Caco-2 (cell line): ENCODE measurements around the gene HACE1. TPM values are rescaled to one million over a fixed set of nuclear protein-coding genes. Genes with fewer than 3 reads are reported as not detected.
"Not testable (repeated sequence)": the region's sequence is repeated elsewhere in the genome, so short reads cannot be mapped to it uniquely, and the experiment has no call there.

Experiments used
- BruUV-seq: library from RNA; stranded (reverse); fragments of 400-500 nt; replicated peaks from 2 replicates; lab custom pipeline; 2021; lab: Mats Ljungman, UMichigan
- CTCF ChIA-PET: fragments of 300-600 bp; sonication (Branson Sonifier 250); formaldehyde crosslinking; loops from one replicate; lab custom pipeline; 2022; ENCODE audit warnings: antibody characterized with exemption; lab: Charles Lee
- POLR2A ChIA-PET: fragments of 300-600 bp; sonication (Branson Sonifier 250); formaldehyde crosslinking; loops from one replicate; lab custom pipeline; 2022; ENCODE audit warnings: antibody characterized with exemption; lab: Charles Lee
- DNase-seq, 2 experiments: peaks; one replicate each; pipeline versions ENCODE4 v3.0.0 to v3.0.0-alpha.2; 2020 to 2022
- H3K27me3 ChIP-seq: replicated peaks from 2 replicates; pipeline ENCODE4 v1.6.0; 2011; ENCODE audit warnings: low read length; ENCODE audit not compliant: control insufficient read depth, insufficient read depth
- H3K36me3 ChIP-seq: 2 replicates; pipeline ENCODE4 v1.5.1; 2011; ENCODE audit warnings: low read length; ENCODE audit not compliant: control insufficient read depth, insufficient read depth
- H3K4me1 ChIP-seq: fragments of 250-450 bp; sonication (Bioruptor Pico); 2 replicates; pipeline ENCODE4 v1.5.1; 2020; ENCODE audit warnings: mild to moderate bottlenecking
- H3K4me3 ChIP-seq: 2 replicates; pipeline ENCODE4 v1.5.1; 2011; ENCODE audit warnings: low read depth, mild to moderate bottlenecking, control low read depth, low read length
- H3K9me3 ChIP-seq: fragments of 250-450 bp; sonication (Bioruptor Pico); 2 replicates; pipeline ENCODE4 v1.5.1; 2020; ENCODE audit warnings: mild to moderate bottlenecking, moderate library complexity
- H3K27ac Mint-ChIP-seq: one replicate; pipeline ENCODE4 v1.8.0; 2022; ENCODE audit warnings: mixed read lengths; ENCODE audit not compliant: unreplicated experiment
- H3K27me3 Mint-ChIP-seq: one replicate; pipeline ENCODE4 v1.8.0; 2022; ENCODE audit warnings: mixed read lengths; ENCODE audit not compliant: insufficient read depth, unreplicated experiment
- H3K36me3 Mint-ChIP-seq: one replicate; pipeline ENCODE4 v1.8.0; 2022; ENCODE audit warnings: mild to moderate bottlenecking, mixed read lengths; ENCODE audit not compliant: insufficient read depth, unreplicated experiment
- H3K4me1 Mint-ChIP-seq: one replicate; pipeline ENCODE4 v1.8.0; 2022; ENCODE audit warnings: low read depth, mixed read lengths; ENCODE audit not compliant: unreplicated experiment
- H3K4me3 Mint-ChIP-seq: one replicate; pipeline ENCODE4 v1.8.0; 2022; ENCODE audit warnings: mild to moderate bottlenecking, moderate library complexity, mixed read lengths; ENCODE audit not compliant: unreplicated experiment
- H3K9me3 Mint-ChIP-seq: one replicate; pipeline ENCODE4 v1.8.0; 2022; ENCODE audit warnings: mixed read lengths; ENCODE audit not compliant: unreplicated experiment
- intact Hi-C: fragments of 100-400 bp; cut with micrococcal nuclease; formaldehyde crosslinking; loops from one replicate; pipeline ENCODE4 v1.10.0; 2022; ENCODE audit not compliant: unreplicated experiment
- total RNA-seq: library from RNA; stranded (reverse); gene quantifications from 2 replicates; pipeline ENCODE4 v1.2.3, GENCODE V29; 2022
- TF ChIP-seq, protein P1 (sequence below), 2 experiments: fragments of 200-600 bp in 1 of 2; IDR thresholded peaks; 1 replicate in 1 of 2; 2 replicates in 1 of 2; pipeline versions ENCODE4 v1.5.1 to v1.8.0; 2011 to 2022; ENCODE audit warnings: antibody characterized with exemption in 1 of 2, control low read depth in 1 of 2, inconsistent platforms in 1 of 2, low read depth in 1 of 2, low read length in 1 of 2, mild to moderate bottlenecking in 1 of 2, moderate library complexity in 1 of 2; ENCODE audit not compliant: insufficient read depth in 1 of 2, severe bottlenecking in 1 of 2, unreplicated experiment in 1 of 2

The HACE1 gene
- total RNA-seq, 1 experiment from 2014 or later, result 10.0 TPM

DNA sequence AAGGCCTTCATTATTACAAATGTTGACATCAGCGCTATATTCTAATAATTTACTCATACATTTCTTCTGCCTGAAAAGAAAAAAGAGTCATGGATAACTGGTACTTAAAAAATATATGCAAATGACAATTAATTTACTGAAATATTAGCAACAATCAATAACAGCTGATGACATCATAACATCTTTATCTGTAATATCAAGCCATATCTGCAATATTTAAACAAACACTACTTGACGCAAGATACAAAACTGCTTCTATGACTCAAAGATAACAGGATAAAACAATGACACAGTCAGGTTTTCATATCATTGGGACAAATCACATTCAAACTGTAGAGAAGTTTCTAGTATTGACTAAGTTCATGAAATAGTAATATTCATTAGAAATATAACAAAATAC is 16.5 kb downstream of the HACE1 start:
- POLR2A ChIA-PET, result no interaction called here
- Mint-ChIP-seq H3K4me1 (no peaks in the 10 kb centered on the region), H3K27ac (no peak overlapping the region), H3K4me3 (no peak overlapping the region), H3K9me3 (no peaks in the 10 kb centered on the region), H3K36me3 (no peaks in the 10 kb centered on the region), H3K27me3 (no peaks in the 10 kb centered on the region)
- Histone ChIP-seq H3K27me3 (no peaks in the 10 kb centered on the region), H3K9me3 (no peaks in the 10 kb centered on the region), H3K36me3 (no peaks in the 10 kb centered on the region), H3K4me1 (no peaks in the 10 kb centered on the region), H3K4me3 (no peak overlapping the region)
- CTCF ChIA-PET, result no interaction called here
- no TSS peak for BruUV-seq
- TF ChIP-seq, protein P1, sequence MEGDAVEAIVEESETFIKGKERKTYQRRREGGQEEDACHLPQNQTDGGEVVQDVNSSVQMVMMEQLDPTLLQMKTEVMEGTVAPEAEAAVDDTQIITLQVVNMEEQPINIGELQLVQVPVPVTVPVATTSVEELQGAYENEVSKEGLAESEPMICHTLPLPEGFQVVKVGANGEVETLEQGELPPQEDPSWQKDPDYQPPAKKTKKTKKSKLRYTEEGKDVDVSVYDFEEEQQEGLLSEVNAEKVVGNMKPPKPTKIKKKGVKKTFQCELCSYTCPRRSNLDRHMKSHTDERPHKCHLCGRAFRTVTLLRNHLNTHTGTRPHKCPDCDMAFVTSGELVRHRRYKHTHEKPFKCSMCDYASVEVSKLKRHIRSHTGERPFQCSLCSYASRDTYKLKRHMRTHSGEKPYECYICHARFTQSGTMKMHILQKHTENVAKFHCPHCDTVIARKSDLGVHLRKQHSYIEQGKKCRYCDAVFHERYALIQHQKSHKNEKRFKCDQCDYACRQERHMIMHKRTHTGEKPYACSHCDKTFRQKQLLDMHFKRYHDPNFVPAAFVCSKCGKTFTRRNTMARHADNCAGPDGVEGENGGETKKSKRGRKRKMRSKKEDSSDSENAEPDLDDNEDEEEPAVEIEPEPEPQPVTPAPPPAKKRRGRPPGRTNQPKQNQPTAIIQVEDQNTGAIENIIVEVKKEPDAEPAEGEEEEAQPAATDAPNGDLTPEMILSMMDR (IDR thresholded peaks at IDR 0.05; ENCODE audit: insufficient read depth in 1 of 2, low read depth in 1 of 2, low read length in 1 of 2, severe bottlenecking in 1 of 2, unreplicated experiment in 1 of 2), result no peak
- no peak for DNase-seq
- intact Hi-C loops, result no loop called here

DNA sequence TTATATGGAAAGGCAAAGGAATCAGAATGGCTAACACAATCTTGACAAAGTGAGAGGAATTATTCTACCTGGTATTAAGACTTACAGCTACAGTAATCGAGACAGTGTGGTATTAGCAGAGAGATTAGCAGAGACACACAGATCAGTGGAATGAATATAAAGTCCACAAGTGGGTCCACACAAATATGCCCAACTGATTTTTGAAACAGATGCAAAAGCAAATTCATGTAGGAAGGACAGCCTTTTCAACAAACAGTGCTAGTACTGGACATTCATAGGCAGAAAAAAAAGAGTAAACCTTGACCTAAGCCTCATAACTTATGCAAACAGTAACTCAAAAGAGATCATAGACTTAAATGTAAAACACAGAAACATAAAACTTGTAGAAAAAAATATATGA is 22.6 kb downstream of the HACE1 start:
- TF ChIP-seq, protein P1 (IDR thresholded peaks at IDR 0.05; ENCODE audit: insufficient read depth in 1 of 2, low read depth in 1 of 2, low read length in 1 of 2, severe bottlenecking in 1 of 2, unreplicated experiment in 1 of 2), result no peak
- Mint-ChIP-seq H3K9me3 (no peaks in the 10 kb centered on the region), H3K36me3 (no peaks in the 10 kb centered on the region), H3K27ac (no peak overlapping the region), H3K4me1 (peaks cover 11% of the 10 kb centered on the region), H3K4me3 (no peak overlapping the region), H3K27me3 (no peaks in the 10 kb centered on the region)
- DNase-seq, result no peak
- Histone ChIP-seq H3K36me3 (no peaks in the 10 kb centered on the region), H3K9me3 (no peaks in the 10 kb centered on the region), H3K4me1 (peaks cover 5% of the 10 kb centered on the region; the same call in 1 of the 2 replicates), H3K27me3 (no peaks in the 10 kb centered on the region), H3K4me3 (no peak overlapping the region)
- no TSS peak for BruUV-seq
- POLR2A ChIA-PET, result no interaction called here
- CTCF ChIA-PET, result no interaction called here
- intact Hi-C loops, result no loop called here

DNA sequence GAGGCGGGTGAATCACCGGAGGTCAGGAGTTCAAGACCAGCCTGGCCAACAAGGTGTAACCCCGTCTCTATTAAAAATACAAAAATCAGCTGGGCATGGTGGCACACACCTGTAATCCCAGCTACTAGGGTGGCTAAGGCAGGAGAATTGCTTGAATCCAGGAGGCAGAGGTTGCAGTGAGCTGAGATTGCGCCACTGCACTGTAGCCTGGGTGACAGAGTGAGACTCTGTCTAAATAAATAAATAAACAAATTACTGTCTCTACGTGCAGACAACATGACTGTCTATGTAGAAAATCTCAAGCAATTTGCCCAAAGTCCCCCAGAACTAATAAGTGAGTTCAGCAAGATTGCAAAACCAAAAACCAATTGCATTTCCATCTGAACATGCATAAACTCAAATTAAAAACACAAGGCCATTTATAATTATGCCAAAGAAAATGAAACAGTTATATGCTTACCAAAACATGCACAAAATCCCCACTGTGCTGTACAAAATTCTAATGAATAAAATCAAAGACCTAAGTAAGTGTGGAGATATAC is 23.2 kb downstream of the HACE1 start:
- intact Hi-C loops, H3K9me3 Mint-ChIP-seq, H3K9me3 ChIP-seq, H3K27ac Mint-ChIP-seq, H3K4me3 ChIP-seq, H3K27me3 ChIP-seq, POLR2A ChIA-PET, H3K36me3 Mint-ChIP-seq, H3K4me1 ChIP-seq, H3K27me3 Mint-ChIP-seq, CTCF ChIA-PET, DNase-seq, H3K36me3 ChIP-seq, BruUV-seq, H3K4me3 Mint-ChIP-seq: not testable (repeated sequence)
- peaks cover 11% of the 10 kb centered on the region for H3K4me1 Mint-ChIP-seq
